HG03135 (cell line): ENCODE data around the gene PTPRN2.

Experiments
- ATAC-seq: cut with Tn5 transposase; IDR thresholded peaks from one replicate; pipeline ENCODE4 v1.9.1; 2021; ENCODE audit warnings: mild to moderate bottlenecking, moderate library complexity; ENCODE audit not compliant: unreplicated experiment

The PTPRN2 gene

GRCh38 chr7:158001621-158002320 is 585.9 kb downstream of the PTPRN2 start:
- ATAC-seq = no peak

GRCh38 chr7:158001003-158001402 is 586.6 kb downstream of the PTPRN2 start:
- no peak for ATAC-seq

- ATAC-seq = no peak
Observed at GRCh38 chr7:158000160-158000559, 587.5 kb downstream of the PTPRN2 start.

- ATAC-seq = no peak
Observed at GRCh38 chr7:157998884-157999552, 588.6 kb downstream of the PTPRN2 start.

- no peak for ATAC-seq
Observed at GRCh38 chr7:157997471-157997870, 590.2 kb downstream of the PTPRN2 start.

GRCh38 chr7:157997080-157997440 is 590.6 kb downstream of the PTPRN2 start:
- no peak for ATAC-seq

- no peak for ATAC-seq
Observed at GRCh38 chr7:157996359-157997079, 591.1 kb downstream of the PTPRN2 start.

- ATAC-seq = no peak
Observed at GRCh38 chr7:157995815-157996214, 591.8 kb downstream of the PTPRN2 start.

GRCh38 chr7:157994319-157994718 is 593.3 kb downstream of the PTPRN2 start:
- no peak for ATAC-seq

- ATAC-seq = no peak
Observed at GRCh38 chr7:157993406-157994105, 594.1 kb downstream of the PTPRN2 start.

GRCh38 chr7:157992511-157993160 is 595.0 kb downstream of the PTPRN2 start:
- ATAC-seq = no peak

GRCh38 chr7:157991761-157992160 is 595.9 kb downstream of the PTPRN2 start:
- ATAC-seq = no peak

- ATAC-seq = no peak
Observed at GRCh38 chr7:157991351-157991750, 596.3 kb downstream of the PTPRN2 start.

- no peak for ATAC-seq
Observed at GRCh38 chr7:157990881-157991250, 596.8 kb downstream of the PTPRN2 start.

- ATAC-seq = no peak
Observed at GRCh38 chr7:157990226-157990880, 597.3 kb downstream of the PTPRN2 start.

GRCh38 chr7:157989589-157989988 is 598.0 kb downstream of the PTPRN2 start:
- no peak for ATAC-seq

- ATAC-seq = no peak
Observed at GRCh38 chr7:157987906-157988305, 599.7 kb downstream of the PTPRN2 start.

- ATAC-seq = no peak
Observed at GRCh38 chr7:157986051-157986450, 601.6 kb downstream of the PTPRN2 start.

GRCh38 chr7:157985636-157986035 is 602.0 kb downstream of the PTPRN2 start:
- no peak for ATAC-seq

GRCh38 chr7:157984423-157985163 is 603.0 kb downstream of the PTPRN2 start:
- ATAC-seq = no peak
